ENCODE measurements around the gene CYB5R4.

CYB5R4 gene

DNA sequence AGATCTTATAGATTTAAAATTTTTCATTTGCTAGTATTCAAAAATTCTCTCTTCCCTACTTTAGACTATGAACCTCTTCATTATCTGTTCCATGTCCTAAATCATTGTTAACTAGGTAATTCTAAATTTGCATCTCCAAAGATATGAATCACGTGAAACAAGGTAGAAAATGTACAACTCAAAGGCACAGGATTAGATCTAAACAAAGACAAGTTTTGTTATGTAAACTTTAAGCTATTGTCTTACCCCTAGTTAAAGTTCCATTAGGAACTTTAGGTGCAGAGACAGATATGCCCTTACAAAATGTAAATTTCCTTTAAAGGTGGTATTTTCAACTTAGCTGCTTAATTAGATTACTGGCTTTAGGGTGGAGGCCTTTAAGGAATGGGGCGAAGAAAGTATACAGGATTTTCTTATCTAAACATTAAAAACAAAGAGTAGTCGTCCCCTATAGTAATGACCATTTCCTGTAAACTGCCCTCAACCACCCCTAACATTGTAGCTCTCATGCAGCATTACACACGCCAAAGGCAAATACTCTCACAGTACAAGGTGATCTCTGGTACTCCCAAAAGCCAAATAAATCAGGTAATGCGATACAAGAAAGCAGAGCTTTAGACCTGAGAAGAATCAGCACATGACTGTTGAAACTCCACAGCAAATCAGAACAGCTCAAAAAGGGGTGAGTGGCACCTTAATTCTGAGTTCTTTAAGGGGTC is 116.7 kb downstream of the CYB5R4 start:
- no peak for DNase-seq (ENCODE audit: extremely low read depth in 1 of 2, low read depth in 1 of 2)

DNA sequence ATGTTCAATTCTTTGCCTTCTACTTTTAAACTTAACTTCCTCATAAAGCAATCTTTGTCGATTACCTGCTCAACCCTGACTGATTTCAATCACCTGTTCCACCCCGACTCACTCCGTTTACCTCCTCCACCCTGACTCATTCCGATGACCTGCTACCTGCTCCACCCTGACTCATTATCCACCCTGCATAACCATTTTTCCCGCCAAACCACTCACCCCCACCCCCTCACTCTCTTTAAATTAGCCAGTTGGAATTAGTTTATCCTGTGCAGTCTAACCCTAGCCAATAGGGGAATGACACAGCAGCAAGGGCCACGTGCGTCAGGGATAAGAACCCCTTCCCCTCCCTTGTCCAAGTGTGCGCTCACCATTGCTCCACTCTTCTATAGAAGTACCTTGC is 117.4 kb downstream of the CYB5R4 start:
- DNase-seq (ENCODE audit: extremely low read depth in 1 of 2, low read depth in 1 of 2) = no peak

DNA sequence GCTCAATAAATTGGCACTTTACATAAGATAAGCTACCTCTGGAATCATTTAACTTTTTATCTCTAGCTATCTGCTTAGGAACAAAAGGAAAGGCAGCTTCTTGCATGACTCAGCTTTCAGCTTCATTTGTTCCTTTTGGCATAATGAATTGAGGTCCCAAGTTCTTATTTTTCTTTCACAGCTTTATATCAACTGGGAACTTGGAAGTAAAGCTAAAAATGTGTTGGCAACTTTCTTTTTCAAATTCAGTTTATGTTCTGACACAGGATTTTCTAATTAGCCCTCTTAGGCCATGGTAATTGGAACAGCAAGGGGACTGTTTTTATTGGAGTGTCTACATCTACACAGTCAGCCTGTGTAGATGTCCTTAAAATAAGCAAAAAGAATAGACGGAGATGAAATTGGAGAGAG is 118.8 kb downstream of the CYB5R4 start:
- DNase-seq (ENCODE audit: extremely low read depth in 1 of 2, low read depth in 1 of 2) = no peak

DNA sequence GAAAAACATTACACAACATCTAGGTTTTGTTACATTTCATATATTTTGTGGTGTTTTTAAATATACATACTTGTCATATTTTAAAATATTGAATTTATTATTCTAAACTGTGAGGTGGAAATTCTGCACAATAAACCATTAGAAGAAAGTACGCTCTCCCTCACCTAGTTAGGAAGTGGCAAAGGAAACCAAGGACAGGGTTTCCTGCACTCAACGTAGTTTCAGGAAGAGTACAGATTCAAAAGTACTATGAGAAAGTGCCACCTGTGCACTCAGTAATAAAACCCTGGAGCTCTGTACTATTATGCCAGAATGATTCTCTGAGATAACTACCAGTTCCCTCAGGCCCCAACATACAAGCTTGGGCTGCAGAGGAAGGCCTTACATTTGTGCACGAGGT is 119.5 kb downstream of the CYB5R4 start:
- no peak for DNase-seq (ENCODE audit: extremely low read depth in 1 of 2, low read depth in 1 of 2)

DNA sequence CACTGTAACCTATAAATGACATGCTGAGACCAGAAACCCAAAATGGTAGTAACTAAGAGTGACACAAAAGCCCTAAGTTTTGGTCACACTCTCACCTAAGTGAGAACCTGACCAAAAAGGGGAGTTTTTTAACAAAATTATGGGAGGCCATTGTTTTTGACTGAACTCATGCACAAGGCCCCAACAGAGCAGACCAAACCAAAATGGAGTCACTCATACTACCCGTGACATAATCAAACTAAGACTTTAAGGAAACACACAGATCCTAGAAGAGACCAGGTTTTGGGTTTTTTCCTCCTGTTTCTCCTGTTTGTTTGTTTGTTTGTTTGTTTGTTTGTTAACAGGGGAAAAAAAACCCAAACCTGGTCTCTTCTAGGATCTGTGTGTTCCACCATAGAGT is 124.9 kb downstream of the CYB5R4 start:
- DNase-seq (ENCODE audit: extremely low read depth in 1 of 2, low read depth in 1 of 2) = no peak

DNA sequence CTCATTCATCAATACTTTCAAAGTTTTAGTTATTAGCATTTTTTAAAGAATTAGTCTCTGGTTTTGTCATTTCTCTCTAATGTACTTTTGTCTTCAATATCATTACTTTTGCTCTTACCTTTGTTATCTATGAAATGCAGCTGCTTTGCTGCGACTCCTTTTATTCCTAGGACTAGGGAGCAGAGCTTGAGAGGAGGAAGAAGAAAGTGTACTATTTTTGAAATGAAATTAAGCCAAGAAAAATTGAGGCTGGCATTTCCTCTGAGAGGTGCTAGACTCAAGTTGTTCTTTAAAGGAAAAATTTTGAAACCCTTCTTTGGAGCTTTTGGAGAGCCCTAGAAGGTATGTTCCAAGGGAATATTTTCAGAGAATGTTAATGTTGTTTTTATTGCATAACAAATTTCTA is 125.8 kb downstream of the CYB5R4 start:
- no peak for DNase-seq (ENCODE audit: extremely low read depth in 1 of 2, low read depth in 1 of 2)

DNA sequence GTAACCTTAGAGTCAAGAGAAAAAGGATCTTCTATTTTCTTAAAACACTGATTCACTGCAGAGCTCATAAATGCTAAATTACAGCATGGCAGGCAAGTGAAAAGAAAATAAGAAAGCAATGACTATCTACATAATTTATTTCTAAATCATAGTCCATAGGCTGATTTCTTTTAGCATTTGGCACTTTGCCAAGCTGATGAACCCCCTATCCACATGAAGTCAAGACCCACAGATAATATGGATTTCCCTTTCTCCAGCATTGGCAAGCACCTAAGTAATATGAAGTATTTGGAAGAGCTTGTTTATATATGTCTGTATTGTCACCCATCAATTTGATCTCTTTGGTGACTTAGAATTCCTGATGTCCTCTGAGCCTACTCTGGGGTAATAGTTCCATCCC is 126.2 kb downstream of the CYB5R4 start:
- DNase-seq (ENCODE audit: extremely low read depth in 1 of 2, low read depth in 1 of 2) = no peak

DNA sequence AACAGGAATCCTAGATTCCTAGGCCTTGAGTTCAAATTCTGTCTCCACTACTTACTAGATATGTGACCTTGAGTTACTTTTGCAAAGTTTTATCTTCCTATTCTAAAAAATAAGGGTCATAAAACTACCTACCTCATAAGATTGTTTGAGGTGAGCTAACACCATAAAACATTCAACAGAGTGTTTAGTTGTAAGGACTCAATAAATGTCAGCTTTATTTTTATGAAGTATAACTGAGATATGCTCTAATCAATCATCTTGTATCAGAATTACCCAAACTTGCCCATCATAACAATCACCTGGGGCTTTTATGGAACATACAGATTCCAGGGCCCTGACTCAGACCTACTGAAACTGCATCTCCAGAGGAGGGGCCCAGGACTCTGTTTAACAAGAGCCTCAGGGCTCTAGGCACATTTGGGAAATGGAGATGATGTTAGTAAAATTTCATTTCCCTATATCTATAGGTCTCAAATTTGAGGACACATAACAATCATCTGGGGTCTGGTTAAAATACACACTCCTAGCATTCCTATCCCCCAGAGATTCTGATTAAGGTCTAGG is 138.6 kb downstream of the CYB5R4 start:
- DNase-seq (ENCODE audit: extremely low read depth in 1 of 2, low read depth in 1 of 2) = no peak

DNA sequence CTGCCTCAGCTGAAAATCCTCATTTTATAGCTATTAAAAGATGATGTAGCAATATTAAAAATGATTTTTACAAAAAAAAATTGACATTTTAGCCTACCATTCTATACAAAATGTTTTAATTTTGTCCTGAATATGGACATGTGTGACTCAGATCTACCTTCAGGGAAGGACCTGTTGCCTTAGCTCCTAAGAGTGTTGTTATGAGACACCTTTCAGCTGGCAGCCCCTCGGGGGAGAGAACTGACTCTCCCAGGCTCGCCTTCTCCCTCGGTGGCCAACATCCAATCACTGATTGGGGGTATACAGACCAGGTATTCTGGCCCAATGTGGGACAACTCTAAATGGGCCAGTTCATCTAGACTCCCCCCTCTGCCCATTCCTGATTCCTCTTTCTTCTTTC is 141.6 kb downstream of the CYB5R4 start:
- DNase-seq (ENCODE audit: extremely low read depth in 1 of 2, low read depth in 1 of 2) = no peak

DNA sequence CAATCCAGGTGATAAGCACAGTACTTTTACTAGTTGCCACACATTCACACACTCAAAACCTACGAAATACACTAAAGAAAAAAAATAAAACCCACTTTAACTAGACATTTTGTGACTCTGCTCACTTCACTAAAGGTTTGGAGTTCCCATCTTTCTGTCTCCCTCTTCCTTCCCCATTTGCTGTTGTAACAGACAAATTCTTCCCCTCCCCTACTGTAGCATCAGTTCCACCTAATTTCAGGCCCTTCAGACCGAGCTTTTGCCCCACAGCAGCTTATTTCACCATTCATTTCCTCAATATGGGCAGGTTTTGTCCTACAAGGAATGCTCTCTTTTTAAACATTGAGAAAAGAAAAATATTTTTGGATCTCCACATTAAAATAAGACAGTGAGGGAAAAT is 142.7 kb downstream of the CYB5R4 start:
- DNase-seq (ENCODE audit: extremely low read depth in 1 of 2, low read depth in 1 of 2) = no peak

DNA sequence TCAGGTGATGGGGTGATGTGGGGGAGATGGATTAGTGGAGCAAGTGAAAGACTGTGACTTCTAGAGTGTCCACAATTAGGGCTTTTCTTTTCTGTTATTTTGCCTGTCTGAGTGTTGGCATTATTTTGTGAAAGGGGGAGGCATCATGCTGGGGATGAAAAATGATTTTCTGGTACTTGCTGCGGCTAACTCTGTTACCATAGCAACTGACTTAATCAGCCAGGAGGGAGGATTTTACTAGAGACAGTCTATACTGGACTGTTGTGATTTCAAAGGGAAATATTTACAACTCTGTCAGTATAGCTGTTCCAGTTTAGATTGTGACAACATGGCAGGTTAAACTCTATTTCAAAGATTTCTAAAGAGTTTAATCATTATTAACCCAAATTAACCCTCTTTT is 143.6 kb downstream of the CYB5R4 start:
- no peak for DNase-seq (ENCODE audit: extremely low read depth in 1 of 2, low read depth in 1 of 2)

DNA sequence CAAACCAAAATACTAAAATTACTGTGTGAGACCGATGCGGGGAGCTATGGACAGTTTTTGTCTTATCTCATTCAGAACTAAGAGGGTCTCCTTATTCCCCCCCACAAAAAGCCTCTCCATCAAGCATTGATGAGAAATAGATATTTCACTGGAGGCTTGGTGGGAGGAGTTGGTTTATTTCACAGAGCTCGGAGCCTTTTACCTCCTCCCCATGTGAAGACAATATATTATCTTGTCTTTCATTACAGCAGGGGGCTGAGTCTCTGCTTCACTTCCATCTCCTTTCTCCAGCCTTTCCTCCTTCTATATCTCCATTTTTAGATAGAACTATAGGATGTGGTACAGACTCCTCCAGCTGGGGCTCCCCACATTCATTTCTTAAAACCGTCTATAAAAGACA is 144.2 kb downstream of the CYB5R4 start:
- DNase-seq (ENCODE audit: extremely low read depth in 1 of 2, low read depth in 1 of 2) = no peak

DNA sequence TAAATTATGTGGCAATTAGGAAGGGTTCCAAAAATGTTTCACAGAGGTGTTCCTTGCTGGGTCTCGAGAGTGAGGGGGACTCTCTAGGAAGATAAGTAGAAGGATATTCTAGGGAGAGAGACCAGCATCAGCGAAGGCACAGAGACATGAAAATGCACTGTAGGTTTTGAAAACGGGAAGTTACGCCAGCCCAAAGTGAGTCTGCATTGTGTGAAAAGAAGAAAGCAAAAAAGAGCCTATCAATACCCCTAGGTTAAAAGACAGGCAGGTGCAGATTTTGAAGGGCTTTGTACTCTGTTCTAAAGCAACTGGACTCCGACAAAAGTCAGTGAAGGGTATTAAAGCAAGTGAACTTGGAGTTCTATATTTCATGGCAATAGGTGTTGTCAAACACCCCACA is 148.4 kb downstream of the CYB5R4 start:
- DNase-seq (ENCODE audit: extremely low read depth in 1 of 2, low read depth in 1 of 2) = no peak

DNA sequence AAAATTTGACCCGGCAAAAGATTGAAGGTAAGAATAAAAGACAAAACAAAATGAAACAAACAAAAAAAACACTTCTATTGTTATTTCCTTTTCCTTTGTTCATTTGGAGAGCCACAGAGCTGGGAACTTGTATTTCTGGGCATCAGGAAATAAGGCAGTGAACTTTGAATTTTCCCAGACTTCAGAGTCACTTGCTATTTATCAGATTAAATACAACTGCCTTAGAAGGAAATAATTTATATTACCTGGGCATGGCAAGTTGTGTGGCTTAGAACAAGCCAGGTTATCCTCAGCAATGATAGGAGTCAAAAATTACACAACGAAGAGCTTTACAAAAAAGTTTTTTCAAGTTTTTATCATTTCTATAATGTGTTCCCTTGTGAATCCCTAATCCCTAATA is 153.9 kb downstream of the CYB5R4 start:
- no peak for DNase-seq (ENCODE audit: extremely low read depth in 1 of 2, low read depth in 1 of 2)

DNA sequence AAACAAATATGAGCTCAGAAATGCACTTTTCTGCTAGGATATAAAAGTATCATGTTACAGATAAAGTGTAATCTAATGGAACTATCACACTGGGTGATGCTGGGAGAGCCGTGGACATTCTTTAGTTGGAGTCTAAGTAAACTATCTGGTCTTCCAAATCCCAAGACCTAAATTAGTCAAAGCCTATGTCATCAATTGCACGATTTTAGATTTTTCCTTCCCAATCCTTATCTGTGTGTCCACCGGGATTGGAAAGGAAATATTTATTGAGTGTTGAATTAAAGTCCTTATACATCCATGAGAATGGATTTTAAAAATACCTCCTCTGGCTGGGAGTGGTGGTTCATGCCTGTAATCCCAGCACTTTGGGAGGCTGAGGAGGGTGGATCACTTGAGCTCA is 154.4 kb downstream of the CYB5R4 start:
- DNase-seq (ENCODE audit: extremely low read depth in 1 of 2, low read depth in 1 of 2) = no peak

DNA sequence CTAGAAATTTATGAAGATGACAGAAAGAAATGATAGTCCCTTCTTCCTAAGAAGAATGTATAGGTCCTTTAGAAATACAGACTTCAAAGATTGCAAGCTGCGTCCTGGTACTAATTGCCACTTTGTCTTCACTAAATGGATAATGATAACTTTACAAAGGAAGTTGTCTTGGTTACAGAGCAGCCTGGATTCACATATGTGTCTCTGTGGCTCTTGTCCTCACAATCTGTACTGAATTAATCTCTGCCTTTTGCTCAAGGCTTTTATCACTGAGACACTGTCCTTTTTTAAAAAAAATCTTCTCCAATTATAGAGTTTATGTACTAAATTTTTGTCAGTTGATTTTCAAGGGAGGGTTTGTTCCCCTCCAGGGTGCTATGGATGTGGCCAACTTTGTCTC is 156.5 kb downstream of the CYB5R4 start:
- DNase-seq (ENCODE audit: extremely low read depth in 1 of 2, low read depth in 1 of 2) = no peak

Data from stimulated activated CD8-positive, alpha-beta memory T cell treated with anti-CD3 and anti-CD28 coated beads, Interleukin-7, amount 100 ng/mL, for 48 hours (primary cell).